B cell (primary cell): ENCODE measurements around the gene LAMP2. TPM values are rescaled to one million over a fixed set of nuclear protein-coding genes. Genes with fewer than 3 reads are reported as not detected.

ENCODE experiments used
- ATAC-seq: fragments of 200-7000 bp; cut with Tn5 transposase; one replicate; pipeline ENCODE4 v1.10.0; 2021; ENCODE audit warnings: low read depth, mild to moderate bottlenecking, moderate number of reproducible peaks, moderate library complexity
- CTCF ChIA-PET: fragments of 350-600 bp; sonication (Branson Sonifier 250); formaldehyde crosslinking; loops from one replicate; lab custom pipeline; 2021; ENCODE audit warnings: antibody characterized with exemption, inconsistent platforms; lab: Charles Lee
- POLR2A ChIA-PET: fragments of 350-600 bp; sonication (Branson Sonifier 250); formaldehyde crosslinking; loops from one replicate; lab custom pipeline; 2021; ENCODE audit warnings: antibody characterized with exemption; lab: Charles Lee
- DNase-seq: peaks from one replicate; pipeline ENCODE4 v3.0.0; 2013
- H2AFZ ChIP-seq: 2 replicates; pipeline ENCODE4 v1.6.1; 2012; ENCODE audit warnings: mild to moderate bottlenecking, low read depth, low read length; ENCODE audit not compliant: insufficient read depth, poor library complexity, severe bottlenecking
- H3K27ac ChIP-seq, 2 donors: 1 replicate in 1 of 2; 2 replicates in 1 of 2; pipeline ENCODE4 v1.5.1; 2012 to 2013; ENCODE audit warnings: low read length in 2 of 2, mild to moderate bottlenecking in 2 of 2, moderate library complexity in 1 of 2
- H3K27me3 ChIP-seq, 4 experiments: fragments of 200-600 bp in 1 of 4; sonication (generic) in 1 of 4; replicated peaks in 1 of 4; 1 replicate in 2 of 4; 2 replicates in 2 of 4; pipeline versions ENCODE4 v1.6.1 to v1.7.0; 2013 to 2016; ENCODE audit warnings: low read length in 3 of 4, mild to moderate bottlenecking in 2 of 4, mixed read lengths in 1 of 4, moderate library complexity in 1 of 4; ENCODE audit not compliant: insufficient read depth in 4 of 4, control insufficient read depth in 3 of 4; ENCODE audit errors: control extremely low read depth in 1 of 4
- H3K36me3 ChIP-seq, 2 experiments: replicated peaks in 1 of 2; 1 replicate in 1 of 2; 2 replicates in 1 of 2; pipeline versions ENCODE4 v1.6.1 to v1.7.1; 2013; ENCODE audit warnings: low read length in 1 of 2; ENCODE audit not compliant: insufficient read depth in 2 of 2, control insufficient read depth in 1 of 2; ENCODE audit errors: control extremely low read depth in 1 of 2, extremely low read depth in 1 of 2
- H3K4me1 ChIP-seq, 2 donors: fragments of 200-600 bp in 1 of 2; sonication (generic) in 1 of 2; 1 replicate in 1 of 2; 2 replicates in 1 of 2; pipeline versions ENCODE4 v1.5.1 to v1.6.1; 2013 to 2017; ENCODE audit warnings: low read length in 2 of 2; ENCODE audit not compliant: control insufficient read depth in 2 of 2, insufficient read depth in 2 of 2
- H3K4me2 ChIP-seq: replicated peaks from 2 replicates; pipeline ENCODE3; 2012; ENCODE audit warnings: mild to moderate bottlenecking, low read depth, low read length; ENCODE audit not compliant: poor library complexity, severe bottlenecking
- H3K4me3 ChIP-seq, 5 experiments: fragments of 200-600 bp in 1 of 5; sonication (generic) in 1 of 5; 1 replicate in 3 of 5; 2 replicates in 2 of 5; pipeline versions ENCODE4 v1.5.1 to v1.7.0; 2011 to 2016; ENCODE audit warnings: low read length in 4 of 5, mild to moderate bottlenecking in 4 of 5, low read depth in 2 of 5, control low read depth in 1 of 5, moderate library complexity in 1 of 5; ENCODE audit not compliant: insufficient read depth in 1 of 5; ENCODE audit errors: control extremely low read depth in 1 of 5, extremely low read depth in 1 of 5
- H3K79me2 ChIP-seq: fragments of 200-600 bp; sonication (generic); one replicate; pipeline ENCODE4 v1.6.0; 2016; ENCODE audit warnings: low read length; ENCODE audit not compliant: control insufficient read depth, insufficient read depth
- H3K9ac ChIP-seq: fragments of 200-600 bp; sonication (generic); 2 replicates; pipeline ENCODE4 v1.6.1; 2017; ENCODE audit warnings: mild to moderate bottlenecking, low read length, moderate library complexity
- H3K9me3 ChIP-seq, 3 donors: one replicate each; pipeline versions ENCODE4 v1.6.1 to v1.7.1; 2013; ENCODE audit warnings: low read length in 2 of 3; ENCODE audit not compliant: control insufficient read depth in 2 of 3, insufficient read depth in 1 of 3; ENCODE audit errors: control extremely low read depth in 1 of 3
- H4K20me1 ChIP-seq: 2 replicates; pipeline ENCODE4 v1.6.0; 2012; ENCODE audit warnings: mild to moderate bottlenecking, low read length; ENCODE audit not compliant: insufficient read depth, control insufficient read depth, poor library complexity, severe bottlenecking
- H3K27ac Mint-ChIP-seq: one replicate; pipeline ENCODE4 v1.8.0; 2021; ENCODE audit warnings: mixed read lengths
- H3K27me3 Mint-ChIP-seq: one replicate; pipeline ENCODE4 v1.8.0; 2021; ENCODE audit warnings: mixed read lengths
- H3K4me1 Mint-ChIP-seq: one replicate; pipeline ENCODE4 v1.8.0; 2021; ENCODE audit warnings: mixed read lengths
- H3K4me3 Mint-ChIP-seq: one replicate; pipeline ENCODE4 v1.8.0; 2021; ENCODE audit warnings: mixed read lengths
- H3K9me3 Mint-ChIP-seq: one replicate; pipeline ENCODE4 v1.8.0; 2022; ENCODE audit warnings: mixed read lengths; ENCODE audit not compliant: insufficient read depth
- CTCF ChIP-seq: fragments of 200-600 bp; IDR thresholded peaks from one replicate; pipeline ENCODE4 v1.8.0; 2022; ENCODE audit warnings: antibody characterized with exemption, mild to moderate bottlenecking
- EZH2 ChIP-seq: IDR thresholded peaks from 2 replicates; pipeline ENCODE4 v1.6.1; 2012; ENCODE audit warnings: borderline replicate concordance, low read depth, mild to moderate bottlenecking, moderate library complexity, low read length; ENCODE audit not compliant: insufficient read depth, poor library complexity, severe bottlenecking
- WGBS: methylation state at CpG from one replicate; pipeline ENCODE4 v1.1.5; 2013; ENCODE audit warnings: missing lambda C conversion rate; ENCODE audit not compliant: insufficient coverage; 5-methylcytosine and 5-hydroxymethylcytosine counted together
- intact Hi-C: fragments of 100-400 bp; cut with micrococcal nuclease; formaldehyde crosslinking; loops from one replicate; pipeline ENCODE4 v1.10.0; 2022
- polyA plus RNA-seq: library from polyadenylated mRNA; depleted of rRNA; stranded (reverse); fragments of >200 nt; gene quantifications from 2 replicates; pipeline ENCODE4 v1.2.3, GENCODE V29; 2012
- total RNA-seq, 2 donors: library from RNA; stranded (reverse); fragments of 120-200 nt in 1 of 2; gene quantifications; 1 replicate in 1 of 2; 2 replicates in 1 of 2; pipeline versions ENCODE4 v1.2.3 to v1.2.4, GENCODE V29; 2013 to 2022

The LAMP2 gene
- total and polyA plus RNA-seq, 2 donors (not counting 1 experiment from before 2014, with no cell fraction given), result 11.2 to 37.1 TPM

GRCh38 chrX:120419463-120419862 lies 49.6 kb downstream of the LAMP2 start:
- H3K4me1 Mint-ChIP-seq, result peaks cover 34% of the 10 kb centered on the region
- intact Hi-C loops, result no loop called here
- CTCF ChIA-PET, result no interaction called here
- Histone ChIP-seq H4K20me1 (no peaks in the 10 kb centered on the region), H2AFZ (peak overlapping the region; percentile 50), H3K79me2 (no peaks in the 10 kb centered on the region), H3K4me2 (peak overlapping the region; percentile 57), H3K4me3 (peak overlapping the region in 1 of 5 experiments; percentile 40), H3K27ac (peak overlapping the region; percentile 60 to 69), H3K9ac (peak overlapping the region; percentile 22), H3K36me3 (no peaks in the 10 kb centered on the region), H3K4me1 (peaks cover 22 to 37% of the 10 kb centered on the region in 2 donors), H3K27me3 (no peaks in the 10 kb centered on the region), H3K9me3 (peaks cover 0 to 14% (median 0%) of the 10 kb centered on the region in 3 donors)
- POLR2A ChIA-PET, result no interaction called here
- WGBS, result no CpG with 5 or more reads among the region's 2 CpGs
- DNase-seq, result peak; percentile 42
- peak overlapping the region; percentile 69 for H3K4me3 Mint-ChIP-seq
- no peaks in the 10 kb centered on the region for H3K27me3 Mint-ChIP-seq
- H3K27ac Mint-ChIP-seq, result peak overlapping the region; percentile 91
- no peaks in the 10 kb centered on the region for H3K9me3 Mint-ChIP-seq
- no peak for ATAC-seq
- TF ChIP-seq CTCF (no peak), EZH2 (no peak)

GRCh38 chrX:120408168-120408567 lies 60.9 kb downstream of the LAMP2 start:
- Histone ChIP-seq H3K4me3 (no peak overlapping the region), H3K4me1 (no peaks in the 10 kb centered on the region), H3K79me2 (no peaks in the 10 kb centered on the region), H3K27me3 (no peaks in the 10 kb centered on the region), H3K9ac (no peak overlapping the region), H2AFZ (no peak overlapping the region), H3K9me3 (peaks cover 0 to 8% (median 0%) of the 10 kb centered on the region in 3 donors), H3K36me3 (no peaks in the 10 kb centered on the region), H3K27ac (no peak overlapping the region), H3K4me2 (no peak overlapping the region), H4K20me1 (no peaks in the 10 kb centered on the region)
- DNase-seq (no peak), ATAC-seq (no peak)
- Mint-ChIP-seq H3K27ac (no peak overlapping the region), H3K4me3 (no peak overlapping the region), H3K4me1 (no peaks in the 10 kb centered on the region), H3K27me3 (peaks cover 5% of the 10 kb centered on the region), H3K9me3 (no peaks in the 10 kb centered on the region)
- POLR2A ChIA-PET, result no interaction called here
- intact Hi-C loops, result no loop called here
- CTCF ChIA-PET, result no interaction called here
- no CpG with 5 or more reads among the region's 1 CpG for WGBS
- TF ChIP-seq EZH2 (no peak), CTCF (no peak)
